CD4-positive, CD25-positive, alpha-beta regulatory T cell (primary cell): ENCODE data around the gene BMP7. TPM values are rescaled to one million over a fixed set of nuclear protein-coding genes. Genes with fewer than 3 reads are reported as not detected.

Source experiments
- ATAC-seq, 2 donors: fragments of 150-1000 bp; cut with Tn5 transposase; one replicate each; pipeline ENCODE4 v1.10.0; 2021; ENCODE audit warnings: low read depth in 2 of 2, moderate number of reproducible peaks in 2 of 2, moderate library complexity in 1 of 2
- DNase-seq, 3 donors: peaks; one replicate each; pipeline versions ENCODE4 v3.0.0 to v3.0.0-alpha.2; 2012 to 2022; ENCODE audit warnings: mixed read lengths in 1 of 3
- H3K27ac ChIP-seq: one replicate; pipeline ENCODE4 v1.7.0; 2013; ENCODE audit warnings: mild to moderate bottlenecking, low read length; ENCODE audit not compliant: insufficient read depth, poor library complexity, severe bottlenecking
- H3K27me3 ChIP-seq: one replicate; pipeline ENCODE4 v1.7.0; 2013; ENCODE audit warnings: low read length; ENCODE audit not compliant: control insufficient read depth, insufficient read depth
- H3K36me3 ChIP-seq: one replicate; pipeline ENCODE4 v1.7.0; 2013; ENCODE audit warnings: mild to moderate bottlenecking, low read length, moderate library complexity; ENCODE audit not compliant: control insufficient read depth, insufficient read depth
- H3K4me1 ChIP-seq: 2 replicates; pipeline ENCODE4 v1.7.0; 2013; ENCODE audit warnings: mild to moderate bottlenecking, low read length; ENCODE audit not compliant: insufficient read depth, control insufficient read depth, poor library complexity, severe bottlenecking
- H3K4me3 ChIP-seq: one replicate; pipeline ENCODE4 v1.7.0; 2013; ENCODE audit warnings: low read depth, mild to moderate bottlenecking, low read length, moderate library complexity
- H3K9me3 ChIP-seq, 2 experiments: 1 replicate in 1 of 2; 2 replicates in 1 of 2; pipeline ENCODE4 v1.7.0; 2013; ENCODE audit warnings: low read length in 2 of 2, mild to moderate bottlenecking in 1 of 2, moderate library complexity in 1 of 2; ENCODE audit not compliant: control insufficient read depth in 2 of 2
- H3K27ac Mint-ChIP-seq, 3 donors: one replicate each; pipeline ENCODE4 v1.8.0; 2020 to 2022; ENCODE audit warnings: mild to moderate bottlenecking in 3 of 3, mixed read lengths in 3 of 3, moderate library complexity in 2 of 3
- H3K27me3 Mint-ChIP-seq: one replicate; pipeline ENCODE4 v1.8.0; 2022; ENCODE audit warnings: mild to moderate bottlenecking, mixed read lengths
- H3K36me3 Mint-ChIP-seq: one replicate; pipeline ENCODE4 v1.8.0; 2020; ENCODE audit warnings: mixed read lengths
- H3K4me1 Mint-ChIP-seq, 4 donors: one replicate each; pipeline ENCODE4 v1.8.0; 2020 to 2022; ENCODE audit warnings: mixed read lengths in 4 of 4, mild to moderate bottlenecking in 1 of 4
- H3K4me3 Mint-ChIP-seq, 4 donors: one replicate each; pipeline ENCODE4 v1.8.0; 2020 to 2022; ENCODE audit warnings: mild to moderate bottlenecking in 4 of 4, mixed read lengths in 4 of 4, moderate library complexity in 3 of 4
- H3K9me3 Mint-ChIP-seq, 7 donors: one replicate each; pipeline ENCODE4 v1.8.0; 2020 to 2022; ENCODE audit warnings: mixed read lengths in 7 of 7, mild to moderate bottlenecking in 3 of 7, moderate library complexity in 2 of 7
- polyA plus RNA-seq, 4 donors: library from polyadenylated mRNA; unstranded; fragments of 300-500 nt; fragmentation: Illumina TruSeq; gene quantifications; one replicate each; pipeline ENCODE4 v1.2.3, GENCODE V29; 2021
- total RNA-seq: library from RNA; stranded (reverse); gene quantifications from one replicate; pipeline ENCODE4 v1.2.3, GENCODE V29; 2022

BMP7 gene
- total and polyA plus RNA-seq, 5 donors from 2014 or later = not detected

GRCh38 chr20:57139342-57140093 lies 126.9 kb downstream of the BMP7 start:
- no peaks in the 10 kb centered on the region for H3K36me3 Mint-ChIP-seq
- ATAC-seq (no peak), DNase-seq (no peak)
- peaks cover 0 to 1% (median 0%) of the 10 kb centered on the region in 7 donors for H3K9me3 Mint-ChIP-seq
- no peak overlapping the region for H3K4me3 Mint-ChIP-seq
- H3K27ac Mint-ChIP-seq = no peak overlapping the region
- H3K4me1 ChIP-seq = no peaks in the 10 kb centered on the region
- no peak overlapping the region for H3K4me3 ChIP-seq
- H3K9me3 ChIP-seq = no peaks in the 10 kb centered on the region
- H3K36me3 ChIP-seq = no peaks in the 10 kb centered on the region
- H3K27me3 ChIP-seq = no peaks in the 10 kb centered on the region
- peaks cover 3% of the 10 kb centered on the region for H3K27me3 Mint-ChIP-seq
- no peak overlapping the region for H3K27ac ChIP-seq
- H3K4me1 Mint-ChIP-seq = no peaks in the 10 kb centered on the region

- Histone ChIP-seq H3K4me1 (no peaks in the 10 kb centered on the region), H3K27ac (no peak overlapping the region), H3K4me3 (no peak overlapping the region), H3K9me3 (no peaks in the 10 kb centered on the region), H3K36me3 (no peaks in the 10 kb centered on the region), H3K27me3 (no peaks in the 10 kb centered on the region)
- Mint-ChIP-seq H3K27ac (no peak overlapping the region), H3K9me3 (peaks cover 0 to 2% (median 0%) of the 10 kb centered on the region in 7 donors), H3K4me1 (no peaks in the 10 kb centered on the region), H3K36me3 (no peaks in the 10 kb centered on the region), H3K4me3 (no peak overlapping the region), H3K27me3 (peaks cover 6% of the 10 kb centered on the region)
- ATAC-seq (no peak), DNase-seq (no peak)
These were observed 128.0 kb downstream of the BMP7 start for GRCh38 chr20:57138198-57138995.

GRCh38 chr20:57137676-57138075 lies 128.8 kb downstream of the BMP7 start:
- H3K27me3 ChIP-seq = no peaks in the 10 kb centered on the region
- Mint-ChIP-seq H3K4me1 (no peaks in the 10 kb centered on the region), H3K4me3 (no peak overlapping the region), H3K9me3 (peaks cover 0 to 2% (median 0%) of the 10 kb centered on the region in 7 donors), H3K36me3 (no peaks in the 10 kb centered on the region), H3K27ac (no peak overlapping the region), H3K27me3 (peaks cover 6% of the 10 kb centered on the region)
- H3K4me1 ChIP-seq = no peaks in the 10 kb centered on the region
- no peaks in the 10 kb centered on the region for H3K36me3 ChIP-seq
- H3K4me3 ChIP-seq = no peak overlapping the region
- ATAC-seq = no peak
- no peak overlapping the region for H3K27ac ChIP-seq
- no peak for DNase-seq
- H3K9me3 ChIP-seq = no peaks in the 10 kb centered on the region

- Histone ChIP-seq H3K4me3 (no peak overlapping the region), H3K9me3 (no peaks in the 10 kb centered on the region), H3K36me3 (no peaks in the 10 kb centered on the region), H3K27me3 (no peaks in the 10 kb centered on the region), H3K4me1 (no peaks in the 10 kb centered on the region), H3K27ac (no peak overlapping the region)
- DNase-seq (no peak), ATAC-seq (no peak)
- H3K4me1 Mint-ChIP-seq = no peaks in the 10 kb centered on the region
- no peak overlapping the region for H3K27ac Mint-ChIP-seq
- H3K9me3 Mint-ChIP-seq = peaks cover 0 to 2% (median 0%) of the 10 kb centered on the region in 7 donors
- H3K27me3 Mint-ChIP-seq = peaks cover 6% of the 10 kb centered on the region
- no peak overlapping the region for H3K4me3 Mint-ChIP-seq
- no peaks in the 10 kb centered on the region for H3K36me3 Mint-ChIP-seq
These were observed 129.7 kb downstream of the BMP7 start for GRCh38 chr20:57136734-57137133.

GRCh38 chr20:57135875-57136274 lies 130.6 kb downstream of the BMP7 start:
- no peak for DNase-seq
- Mint-ChIP-seq H3K4me3 (no peak overlapping the region), H3K4me1 (no peaks in the 10 kb centered on the region), H3K9me3 (peaks cover 0 to 2% (median 0%) of the 10 kb centered on the region in 7 donors), H3K36me3 (no peaks in the 10 kb centered on the region), H3K27me3 (peaks cover 6% of the 10 kb centered on the region), H3K27ac (no peak overlapping the region)
- H3K36me3 ChIP-seq = no peaks in the 10 kb centered on the region
- H3K9me3 ChIP-seq = no peaks in the 10 kb centered on the region
- no peaks in the 10 kb centered on the region for H3K4me1 ChIP-seq
- no peak overlapping the region for H3K4me3 ChIP-seq
- no peak overlapping the region for H3K27ac ChIP-seq
- ATAC-seq = no peak
- H3K27me3 ChIP-seq = no peaks in the 10 kb centered on the region

- DNase-seq = no peak
- H3K4me3 Mint-ChIP-seq = no peak overlapping the region
- no peaks in the 10 kb centered on the region for H3K36me3 Mint-ChIP-seq
- no peak overlapping the region for H3K4me3 ChIP-seq
- H3K36me3 ChIP-seq = no peaks in the 10 kb centered on the region
- no peak for ATAC-seq
- no peak overlapping the region for H3K27ac ChIP-seq
- no peak overlapping the region for H3K27ac Mint-ChIP-seq
- H3K27me3 Mint-ChIP-seq = peaks cover 6% of the 10 kb centered on the region
- H3K27me3 ChIP-seq = no peaks in the 10 kb centered on the region
- no peaks in the 10 kb centered on the region for H3K4me1 ChIP-seq
- no peaks in the 10 kb centered on the region for H3K4me1 Mint-ChIP-seq
- no peaks in the 10 kb centered on the region for H3K9me3 ChIP-seq
- H3K9me3 Mint-ChIP-seq = peaks cover 0 to 2% (median 0%) of the 10 kb centered on the region in 7 donors
These were observed 131.6 kb downstream of the BMP7 start for GRCh38 chr20:57134804-57135203.

- H3K27me3 Mint-ChIP-seq = peaks cover 6% of the 10 kb centered on the region
- DNase-seq = no peak
- H3K4me3 ChIP-seq = no peak overlapping the region
- no peaks in the 10 kb centered on the region for H3K36me3 ChIP-seq
- peaks cover 0 to 2% (median 0%) of the 10 kb centered on the region in 7 donors for H3K9me3 Mint-ChIP-seq
- H3K4me1 Mint-ChIP-seq = no peaks in the 10 kb centered on the region
- no peak overlapping the region for H3K27ac ChIP-seq
- no peaks in the 10 kb centered on the region for H3K4me1 ChIP-seq
- H3K4me3 Mint-ChIP-seq = no peak overlapping the region
- H3K36me3 Mint-ChIP-seq = no peaks in the 10 kb centered on the region
- no peak overlapping the region for H3K27ac Mint-ChIP-seq
- no peak for ATAC-seq
- H3K27me3 ChIP-seq = no peaks in the 10 kb centered on the region
- H3K9me3 ChIP-seq = no peaks in the 10 kb centered on the region
These were observed 132.4 kb downstream of the BMP7 start for GRCh38 chr20:57133926-57134650.
